Fibroblast of lung (primary cell): Measurements from ENCODE around the gene ORC3.

Experiments used
- EZH2 ChIP-seq: IDR thresholded peaks from 2 replicates; pipeline ENCODE4 v1.5.1; 2012; ENCODE audit warnings: low read length, control low read depth, mild to moderate bottlenecking; ENCODE audit errors: missing control alignments
- TF ChIP-seq, protein P1 (sequence below), 2 donors: IDR thresholded peaks in 1 of 2; conservative IDR thresholded peaks in 1 of 2; 1 replicate in 1 of 2; 2 replicates in 1 of 2; pipeline ENCODE4 v1.5.1; 2011 to 2012; ENCODE audit warnings: low read length in 2 of 2, control low read depth in 1 of 2, inconsistent platforms in 1 of 2, low read depth in 1 of 2, mild to moderate bottlenecking in 1 of 2

DNA sequence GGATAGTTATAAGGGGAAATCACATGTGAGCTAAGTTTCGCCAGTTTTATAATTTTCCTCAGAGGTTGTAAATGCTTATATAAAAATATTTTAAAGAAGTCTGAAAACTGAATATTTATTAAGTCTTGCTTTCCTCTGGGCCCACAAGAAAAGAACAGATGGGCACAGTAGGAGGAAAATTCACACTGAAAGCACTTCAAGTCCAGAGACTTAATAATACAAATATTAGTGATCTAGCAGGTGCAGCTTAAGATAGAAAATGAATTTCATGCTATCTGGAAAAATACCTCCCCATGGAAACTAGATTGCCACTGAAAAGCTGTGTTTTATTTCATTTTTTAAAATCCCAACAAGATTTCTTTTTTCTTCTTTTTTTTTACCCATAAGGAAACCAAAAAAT, 47.2 kb downstream of the ORC3 start:
- TF ChIP-seq, protein P1, sequence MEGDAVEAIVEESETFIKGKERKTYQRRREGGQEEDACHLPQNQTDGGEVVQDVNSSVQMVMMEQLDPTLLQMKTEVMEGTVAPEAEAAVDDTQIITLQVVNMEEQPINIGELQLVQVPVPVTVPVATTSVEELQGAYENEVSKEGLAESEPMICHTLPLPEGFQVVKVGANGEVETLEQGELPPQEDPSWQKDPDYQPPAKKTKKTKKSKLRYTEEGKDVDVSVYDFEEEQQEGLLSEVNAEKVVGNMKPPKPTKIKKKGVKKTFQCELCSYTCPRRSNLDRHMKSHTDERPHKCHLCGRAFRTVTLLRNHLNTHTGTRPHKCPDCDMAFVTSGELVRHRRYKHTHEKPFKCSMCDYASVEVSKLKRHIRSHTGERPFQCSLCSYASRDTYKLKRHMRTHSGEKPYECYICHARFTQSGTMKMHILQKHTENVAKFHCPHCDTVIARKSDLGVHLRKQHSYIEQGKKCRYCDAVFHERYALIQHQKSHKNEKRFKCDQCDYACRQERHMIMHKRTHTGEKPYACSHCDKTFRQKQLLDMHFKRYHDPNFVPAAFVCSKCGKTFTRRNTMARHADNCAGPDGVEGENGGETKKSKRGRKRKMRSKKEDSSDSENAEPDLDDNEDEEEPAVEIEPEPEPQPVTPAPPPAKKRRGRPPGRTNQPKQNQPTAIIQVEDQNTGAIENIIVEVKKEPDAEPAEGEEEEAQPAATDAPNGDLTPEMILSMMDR (conservative IDR thresholded peaks at IDR 0.05 in 1 of 2, IDR thresholded peaks at IDR 0.05 in 1 of 2; ENCODE audit: low read depth in 1 of 2, low read length in 2 of 2), result no peak
- no peak for TF ChIP-seq EZH2
